ENCODE results near the gene TBL3.

Gene TBL3

DNA sequence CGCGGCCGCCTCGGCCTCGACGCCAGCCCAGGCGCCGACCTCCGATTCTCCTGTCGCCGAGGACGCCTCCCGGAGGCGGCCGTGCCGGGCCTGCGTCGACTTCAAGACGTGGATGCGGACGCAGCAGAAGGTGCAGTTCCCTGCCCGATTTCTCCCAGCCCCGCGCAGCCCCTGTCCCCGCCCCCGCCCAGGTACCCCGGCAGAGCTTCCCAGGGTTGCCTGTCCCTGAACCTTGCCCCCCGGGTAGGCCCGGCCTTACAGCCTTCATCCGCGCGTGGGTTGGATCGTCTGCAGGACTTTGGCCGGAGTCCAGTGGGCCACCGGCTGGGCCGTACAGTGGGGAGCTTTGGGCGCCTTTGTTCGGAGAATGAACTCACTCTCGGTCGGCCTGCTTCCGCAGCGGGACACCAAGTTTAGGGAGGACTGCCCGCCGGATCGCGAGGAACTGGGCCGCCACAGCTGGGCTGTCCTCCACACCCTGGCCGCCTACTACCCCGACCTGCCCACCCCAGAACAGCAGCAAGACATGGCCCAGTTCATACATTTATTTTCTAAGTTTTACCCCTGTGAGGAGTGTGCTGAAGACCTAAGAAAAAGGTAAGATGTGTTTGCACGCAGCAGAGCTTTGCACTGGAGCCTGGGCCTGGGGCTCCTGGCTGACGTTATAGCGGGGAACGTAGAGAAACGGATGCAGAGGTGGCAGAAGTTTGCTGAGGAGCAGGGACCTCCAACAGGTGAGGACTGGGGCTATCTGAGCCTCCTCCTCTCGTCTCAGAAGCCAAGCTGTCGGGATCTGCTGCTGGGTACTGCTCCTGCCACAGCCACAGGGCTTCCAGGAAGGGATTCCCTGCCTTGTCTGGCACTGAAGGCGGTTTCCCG, 12.7 kb downstream of the TBL3 start:
- DNase-seq: peak; percentile 32

DNA sequence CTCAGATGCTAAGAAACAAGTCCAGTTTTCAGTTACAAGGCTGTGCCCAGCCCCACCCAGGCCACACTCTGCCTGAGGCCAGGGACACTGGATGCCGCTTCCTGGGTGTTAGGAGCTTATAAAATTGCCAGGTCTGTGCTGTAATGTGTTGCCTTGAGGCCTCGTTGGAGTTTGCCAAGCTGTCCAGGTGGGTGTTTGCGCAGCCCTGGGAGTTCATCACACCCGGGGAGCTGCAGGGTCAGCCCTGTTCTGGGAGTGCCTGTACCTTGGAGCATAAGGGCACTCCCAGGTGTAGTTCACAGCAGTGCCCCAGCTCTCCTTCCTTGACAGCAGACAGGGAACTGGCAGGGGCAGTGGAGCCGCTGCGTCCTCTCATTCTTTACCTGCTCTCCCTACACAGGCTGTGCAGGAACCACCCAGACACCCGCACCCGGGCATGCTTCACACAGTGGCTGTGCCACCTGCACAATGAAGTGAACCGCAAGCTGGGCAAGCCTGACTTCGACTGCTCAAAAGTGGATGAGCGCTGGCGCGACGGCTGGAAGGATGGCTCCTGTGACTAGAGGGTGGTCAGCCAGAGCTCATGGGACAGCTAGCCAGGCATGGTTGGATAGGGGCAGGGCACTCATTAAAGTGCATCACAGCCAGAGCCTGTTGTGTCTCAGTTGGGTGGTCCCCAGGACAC, 13.8 kb downstream of the TBL3 start:
- DNase-seq: no peak

DNA sequence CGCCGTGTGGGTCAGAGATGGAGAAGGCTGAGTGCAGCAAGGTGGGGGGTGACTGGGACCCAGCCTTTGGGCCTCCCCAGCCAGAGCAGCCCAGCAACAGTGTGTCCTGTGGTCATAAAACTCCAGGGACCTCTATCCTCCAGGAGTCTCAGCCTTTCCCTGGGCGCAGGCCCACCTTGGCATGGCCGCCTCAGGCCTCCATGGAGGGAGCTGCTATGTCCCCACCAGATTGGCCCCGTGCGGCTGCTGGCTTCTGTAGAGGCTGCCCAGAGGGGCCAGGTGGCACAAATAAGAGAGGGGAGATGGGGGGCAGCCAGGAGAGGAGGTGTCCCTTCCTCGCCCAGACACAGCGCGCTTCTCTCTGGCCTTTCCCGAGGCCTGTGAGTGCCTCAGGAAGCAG, 15.3 kb downstream of the TBL3 start:
- DNase-seq: no peak

DNA sequence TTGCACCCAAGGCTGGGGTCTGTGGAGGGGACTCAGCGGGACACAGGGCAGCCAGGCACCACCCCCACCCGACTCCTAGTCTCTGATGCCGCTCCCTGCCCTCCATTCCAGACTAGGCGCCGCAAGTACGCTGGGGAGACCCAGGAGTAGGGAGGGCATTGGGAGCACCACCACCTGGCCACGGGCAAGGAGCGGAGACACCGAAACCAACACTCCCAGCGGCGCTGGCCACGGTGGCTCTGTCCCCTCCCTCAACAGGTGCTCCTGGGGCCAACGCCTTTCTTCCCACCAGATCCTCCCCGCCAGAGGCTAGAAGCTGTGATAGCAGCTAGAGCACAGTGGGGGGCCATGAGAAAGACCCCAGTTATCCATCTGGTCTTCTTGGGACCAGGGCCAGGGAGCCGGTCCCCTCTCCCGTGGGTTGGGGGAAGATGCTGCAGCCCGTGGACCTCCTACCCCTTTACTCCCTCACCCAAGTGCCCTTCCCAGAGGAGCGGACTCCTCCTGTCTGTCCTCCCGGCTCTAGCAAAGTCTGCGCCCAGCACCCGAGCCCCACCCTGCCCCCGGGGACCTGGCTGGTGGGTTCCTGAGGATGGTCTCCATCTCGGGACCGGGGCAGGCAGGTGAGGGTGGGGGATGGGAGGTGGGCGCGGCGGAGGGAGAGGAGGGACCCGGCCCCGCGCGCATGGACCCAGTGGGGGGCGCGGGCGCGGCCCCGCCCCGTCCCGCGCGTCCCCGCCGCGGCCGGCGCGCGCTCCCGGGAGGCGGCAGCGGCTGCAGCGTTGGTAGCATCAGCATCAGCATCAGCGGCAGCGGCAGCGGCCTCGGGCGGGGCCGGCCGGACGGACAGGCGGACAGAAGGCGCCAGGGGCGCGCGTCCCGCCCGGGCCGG, 17.6 kb downstream of the TBL3 start, which contains the start of gene SYNGR3:
SYNGR3 (plus strand) TSS at position 762 of the 892 bp plus-strand sequence. CDS start 133 bp downstream, outside the sequence.
- no peak for DNase-seq

DNA sequence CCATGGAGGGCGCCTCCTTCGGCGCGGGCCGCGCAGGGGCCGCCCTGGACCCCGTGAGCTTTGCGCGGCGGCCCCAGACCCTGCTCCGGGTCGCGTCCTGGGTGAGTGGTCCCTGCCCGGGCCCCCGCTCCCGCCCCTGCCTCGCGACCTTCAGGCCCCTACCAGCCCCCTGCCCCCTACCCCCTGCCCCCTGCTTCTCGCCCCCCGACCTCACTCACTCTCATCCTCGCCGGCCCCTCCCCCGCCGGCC, 18.2 kb downstream of the TBL3 start:
- DNase-seq: no peak

DNA sequence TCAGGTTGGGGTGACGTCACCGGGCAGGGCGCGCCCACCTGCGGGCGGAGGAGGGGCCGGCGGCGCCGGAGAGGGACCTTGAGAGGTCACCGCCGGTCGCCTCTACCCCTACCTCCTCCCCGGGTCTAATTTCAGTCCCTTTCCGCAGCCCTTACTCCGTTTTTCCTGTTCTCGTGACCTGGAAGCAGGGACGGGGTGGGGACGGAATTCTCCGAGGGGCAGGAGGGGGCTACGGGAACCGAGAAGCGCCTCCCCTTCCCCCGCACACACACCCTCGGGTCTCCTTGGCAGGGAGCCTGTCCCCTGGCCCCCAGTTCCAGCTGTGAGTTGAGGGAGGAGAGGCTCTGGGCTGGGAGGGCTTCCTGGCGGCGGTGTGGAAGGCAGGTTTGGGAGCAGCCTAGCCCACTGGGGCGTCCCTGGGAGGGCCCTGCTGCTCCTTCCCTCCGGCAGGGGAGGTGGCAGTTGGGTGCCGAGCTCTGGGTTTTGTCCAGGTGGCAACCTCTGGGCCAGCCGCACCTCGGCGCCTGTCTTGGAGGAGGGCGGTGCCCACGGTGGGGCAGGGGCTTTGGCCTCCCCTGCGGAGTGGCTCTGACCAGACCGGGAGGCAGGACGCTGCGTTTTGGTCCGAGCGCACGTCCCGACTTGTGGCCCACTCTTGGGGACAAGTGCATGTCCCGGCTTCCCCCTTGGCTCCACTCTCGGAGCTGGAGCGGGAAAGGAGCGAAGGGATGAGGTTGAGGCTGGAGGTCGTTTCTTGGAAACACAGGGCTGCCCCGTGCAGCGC, 18.7 kb downstream of the TBL3 start:
- no peak for DNase-seq

DNA sequence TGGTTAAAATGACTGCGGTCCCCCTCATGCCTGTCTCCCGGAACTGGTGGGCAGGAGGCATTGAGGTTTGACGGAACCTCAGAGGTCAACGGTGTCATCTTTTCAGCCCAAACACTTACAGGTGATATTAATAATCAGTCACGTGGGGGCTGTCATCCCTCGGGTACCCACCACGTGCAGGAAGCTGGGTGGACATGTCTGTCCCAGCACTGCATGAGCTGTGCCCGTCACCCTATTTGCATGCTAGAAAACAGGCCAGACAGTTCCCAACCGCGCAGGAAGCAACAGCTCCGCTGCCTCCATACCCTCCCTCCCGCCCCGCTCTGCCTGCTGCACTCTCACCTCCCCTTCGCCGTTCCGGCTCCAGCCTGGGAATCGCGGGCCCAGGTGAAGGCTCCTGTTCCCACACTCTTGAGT, 19.3 kb downstream of the TBL3 start:
- peak; percentile 43 for DNase-seq

DNA sequence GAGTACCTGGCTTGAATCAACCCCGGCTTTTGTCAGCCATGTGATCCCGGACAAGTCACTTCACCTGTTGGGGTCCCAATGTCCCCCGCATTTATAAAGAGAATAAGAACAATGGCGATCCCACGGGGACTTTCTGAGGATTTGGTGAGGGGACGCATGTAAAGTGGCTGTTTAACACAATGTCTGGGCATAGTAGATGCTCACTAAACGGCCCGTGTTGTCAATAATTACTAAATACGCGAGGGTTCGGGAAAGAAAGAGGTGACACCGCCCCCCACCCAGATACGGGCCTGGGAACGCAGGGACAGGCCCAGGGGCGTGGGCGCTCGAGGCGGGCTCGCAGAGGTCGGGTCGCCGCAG, 19.7 kb downstream of the TBL3 start:
- no peak for DNase-seq

DNA sequence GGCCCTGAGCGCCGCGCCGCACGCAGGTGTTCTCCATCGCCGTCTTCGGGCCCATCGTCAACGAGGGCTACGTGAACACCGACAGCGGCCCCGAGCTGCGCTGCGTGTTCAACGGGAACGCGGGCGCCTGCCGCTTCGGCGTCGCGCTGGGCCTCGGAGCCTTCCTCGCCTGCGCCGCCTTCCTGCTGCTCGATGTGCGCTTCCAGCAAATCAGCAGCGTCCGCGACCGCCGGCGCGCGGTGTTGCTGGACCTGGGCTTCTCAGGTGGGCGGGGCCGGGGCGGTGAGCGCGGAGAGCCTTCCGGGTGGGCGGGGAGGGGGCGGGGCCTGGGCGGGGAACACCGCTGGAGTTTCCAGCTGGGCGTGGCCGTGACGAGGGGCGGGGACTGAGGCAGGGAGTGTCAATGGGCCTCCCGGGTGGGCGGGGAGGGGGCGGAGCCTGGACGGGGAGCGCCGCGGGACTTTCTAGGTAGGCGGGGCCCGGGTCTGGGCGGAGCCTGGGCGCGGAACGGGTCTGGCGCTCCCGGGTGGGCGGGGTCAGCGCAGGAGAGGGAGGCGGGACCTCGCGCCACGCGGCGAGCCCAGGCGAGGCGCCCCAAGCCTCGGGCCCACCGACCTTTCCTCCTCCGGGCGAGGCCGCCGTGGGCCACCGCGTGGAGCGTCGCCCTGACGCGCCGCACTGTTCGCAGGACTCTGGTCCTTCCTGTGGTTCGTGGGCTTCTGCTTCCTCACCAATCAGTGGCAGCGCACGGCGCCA, 20.3 kb downstream of the TBL3 start:
- peak; percentile 96 for DNase-seq

DNA sequence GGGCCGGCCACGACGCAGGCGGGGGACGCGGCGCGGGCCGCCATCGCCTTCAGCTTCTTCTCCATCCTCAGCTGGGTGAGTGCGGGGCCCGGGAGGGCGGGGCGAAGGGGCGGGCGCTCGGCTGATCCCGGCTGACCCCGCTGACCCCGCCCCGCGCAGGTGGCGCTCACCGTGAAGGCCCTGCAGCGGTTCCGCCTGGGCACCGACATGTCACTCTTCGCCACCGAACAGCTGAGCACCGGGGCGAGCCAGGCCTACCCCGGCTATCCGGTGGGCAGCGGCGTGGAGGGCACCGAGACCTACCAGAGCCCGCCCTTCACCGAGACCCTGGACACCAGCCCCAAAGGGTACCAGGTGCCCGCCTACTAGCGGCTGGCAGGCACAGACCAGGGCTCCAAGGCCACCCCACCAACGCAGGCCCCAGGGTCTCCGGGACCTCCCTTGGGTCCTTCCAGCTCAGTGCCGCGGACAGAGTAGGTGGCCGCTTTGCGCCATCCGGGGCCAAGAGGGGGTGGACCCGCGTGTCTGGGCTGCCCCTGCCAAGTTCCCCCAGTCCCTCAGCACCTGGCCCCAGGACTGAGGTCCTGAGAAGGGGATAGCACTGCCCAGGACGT, 21.0 kb downstream of the TBL3 start:
- DNase-seq: no peak

DNA sequence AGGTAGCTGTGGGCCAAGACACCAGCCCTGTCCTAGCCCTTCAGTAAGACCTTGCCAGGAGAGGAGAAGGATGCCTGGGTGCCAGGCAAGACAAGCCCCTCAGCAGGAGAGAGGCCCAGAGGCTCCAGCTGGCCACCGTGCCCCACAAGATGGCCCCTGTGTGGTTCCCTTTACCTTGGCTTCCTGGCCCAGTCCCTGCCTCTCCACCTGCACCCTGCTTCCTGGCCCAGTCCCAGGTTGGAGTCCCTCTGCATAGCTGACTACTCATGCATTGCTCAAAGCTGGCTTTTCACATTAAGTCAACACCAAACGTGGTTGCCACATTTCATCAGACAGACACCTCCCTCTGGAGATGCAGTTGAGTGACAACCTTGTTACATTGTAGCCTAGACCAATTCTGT, 21.9 kb downstream of the TBL3 start:
- no peak for DNase-seq

DNA sequence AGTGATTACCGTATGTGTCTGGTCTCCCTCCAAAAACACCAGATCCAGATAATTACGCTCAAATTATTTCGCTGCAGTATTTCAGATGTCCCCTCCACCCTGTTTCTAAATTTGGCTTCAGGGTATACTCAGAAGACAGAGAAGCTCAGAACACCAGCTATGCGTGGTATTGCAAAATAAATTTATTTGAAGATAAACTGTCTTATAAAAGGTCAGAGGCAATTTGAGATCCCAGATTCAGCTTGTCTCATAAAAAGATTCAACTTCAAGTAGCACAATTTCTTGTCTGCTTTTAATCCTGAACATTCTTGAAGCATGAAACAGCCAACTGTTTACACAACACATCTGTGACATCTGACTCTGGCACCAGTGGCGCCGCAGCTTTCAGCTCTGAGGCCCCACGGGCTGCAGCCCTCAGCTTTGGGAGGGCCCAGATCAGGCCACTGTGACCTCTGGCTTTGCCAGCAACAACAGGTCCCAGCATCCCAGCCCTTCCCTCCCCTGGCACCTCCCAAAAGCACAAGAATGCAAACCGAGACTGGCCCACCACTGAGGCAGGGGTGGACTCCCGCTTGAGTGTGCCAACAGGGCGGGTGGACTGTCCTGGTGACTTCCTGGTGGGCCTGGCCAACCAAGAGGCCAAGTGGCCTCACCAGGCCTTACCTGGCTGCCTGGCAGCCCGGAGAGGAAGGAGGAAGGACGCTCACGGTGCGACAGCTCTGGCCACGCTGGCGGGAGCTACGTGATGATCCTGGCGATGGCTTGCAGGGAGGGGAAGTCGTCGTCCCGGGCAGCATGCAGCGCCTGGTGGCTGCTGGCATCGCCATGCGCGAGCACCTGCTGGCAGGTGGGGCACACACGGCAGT, 25.9 kb downstream of the TBL3 start:
- DNase-seq: no peak

DNA sequence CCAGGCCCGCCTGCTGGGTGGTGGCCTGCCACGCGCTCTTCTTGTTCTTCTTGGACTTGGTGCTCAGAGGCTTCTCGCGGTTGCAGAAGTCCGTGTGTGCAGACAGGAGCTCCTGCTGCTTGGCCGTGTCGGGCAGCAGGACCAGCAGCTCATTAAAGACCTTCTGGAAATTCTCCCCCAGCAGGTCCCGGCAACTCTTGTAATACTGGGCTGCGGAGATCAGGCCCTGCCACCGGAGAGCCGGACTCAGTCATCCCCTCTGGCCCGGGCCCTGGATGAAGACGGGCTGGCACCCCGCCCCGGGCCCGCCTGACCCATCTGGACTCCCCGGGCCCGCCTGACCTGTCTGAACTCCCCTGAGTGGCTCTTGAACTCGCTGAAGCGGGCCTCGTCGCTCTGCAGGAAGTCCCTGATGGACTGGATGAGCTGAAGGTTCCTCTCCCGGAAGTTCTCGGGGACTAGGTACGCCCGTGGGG, 26.5 kb downstream of the TBL3 start:
- DNase-seq: no peak

DNA sequence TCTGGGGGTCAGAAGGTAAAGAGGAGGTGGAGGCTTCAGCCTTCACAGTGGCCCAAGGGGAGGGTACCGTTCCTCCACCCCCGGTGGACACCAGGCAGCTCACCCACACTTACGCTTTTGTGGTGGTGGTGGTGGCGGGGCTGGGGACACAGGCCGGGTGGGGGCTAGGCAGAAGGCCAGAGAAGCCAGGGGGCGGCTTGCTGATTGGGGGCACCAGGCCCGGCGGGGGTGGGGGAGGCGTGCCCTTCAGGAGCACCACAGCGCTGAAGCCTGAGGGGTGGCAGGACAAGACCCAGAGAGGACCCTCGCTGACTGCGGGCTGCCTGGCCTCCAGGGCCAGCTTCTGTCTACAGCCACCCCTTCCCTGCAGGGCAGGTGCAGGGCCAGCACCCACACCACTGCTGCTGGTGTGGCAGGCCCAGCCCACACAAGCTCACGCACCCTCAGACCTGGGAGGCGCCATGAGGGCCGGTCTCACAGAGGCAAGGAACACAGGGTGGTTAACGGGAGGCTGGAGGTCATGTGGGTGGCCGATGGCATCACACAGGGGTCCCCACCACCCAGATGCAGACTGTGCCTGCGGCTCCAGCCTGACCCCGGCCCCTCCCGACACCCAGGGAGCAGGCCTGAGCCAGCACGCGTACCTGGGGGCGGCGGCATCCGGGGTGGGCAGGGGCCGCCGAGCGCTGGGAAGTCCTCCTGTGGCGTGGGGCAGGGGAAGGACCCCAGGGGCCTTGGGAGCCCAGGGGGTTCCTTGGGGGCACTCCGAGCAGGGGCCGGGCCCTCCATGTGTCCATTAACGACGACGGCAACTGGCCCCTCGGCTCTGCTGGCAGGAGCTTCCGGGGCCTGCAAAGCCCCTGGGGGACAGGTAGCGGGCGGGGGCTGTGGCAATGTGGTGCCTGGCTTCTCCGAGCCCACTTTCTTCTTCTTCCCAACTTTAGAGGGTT, 27.3 kb downstream of the TBL3 start:
- DNase-seq: no peak

DNA sequence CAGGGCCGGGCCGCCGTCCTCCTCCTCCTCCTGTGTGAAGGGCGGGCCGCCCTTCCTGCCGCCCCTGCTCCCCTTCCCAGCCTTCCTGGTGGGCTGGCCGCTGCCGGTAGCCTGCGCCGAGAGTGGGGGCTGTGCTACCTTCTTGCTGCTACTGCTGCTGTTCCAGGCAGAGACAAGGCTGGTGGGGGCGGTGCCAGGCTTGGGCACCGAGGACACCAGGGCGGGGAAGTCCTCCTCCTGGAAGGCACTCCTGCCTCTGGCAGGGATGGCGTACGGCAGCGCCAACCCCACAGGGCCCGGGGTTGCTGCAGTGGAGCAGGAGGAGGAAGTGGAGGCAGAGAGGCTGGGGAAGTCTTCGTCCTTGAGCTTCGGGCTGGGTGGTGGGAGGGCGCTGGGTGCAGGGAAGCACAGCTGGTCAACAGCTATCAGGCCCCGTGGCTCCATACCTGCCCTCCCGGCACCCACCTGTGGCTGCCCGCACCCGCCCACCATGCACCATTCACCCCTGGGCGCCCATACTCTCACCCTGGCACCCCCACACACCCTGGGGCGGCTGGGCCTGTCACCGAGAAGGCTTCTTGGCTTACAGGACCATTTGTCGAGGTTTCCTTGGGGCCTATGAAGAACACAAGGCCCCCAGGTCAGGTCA, 28.1 kb downstream of the TBL3 start:
- no peak for DNase-seq

DNA sequence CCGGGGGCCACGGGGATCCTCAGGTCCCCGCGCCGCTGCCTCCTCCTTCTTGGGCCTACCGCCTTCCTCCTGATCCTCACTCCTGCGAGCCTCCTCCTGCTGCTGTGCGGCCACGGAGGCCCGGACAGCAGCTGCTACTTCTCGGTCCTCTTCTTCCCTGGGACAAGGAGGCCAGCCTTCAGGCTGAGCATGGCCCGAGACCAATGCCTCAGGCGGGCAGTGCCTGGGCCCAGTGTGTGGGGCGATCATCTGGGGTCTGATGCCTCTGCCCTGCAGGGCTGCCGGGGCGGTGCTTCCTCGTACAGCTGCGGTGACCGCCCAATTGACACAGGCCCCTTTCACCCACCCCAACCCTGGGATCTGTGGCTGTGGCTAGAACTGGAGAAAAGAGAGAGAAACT, 29.2 kb downstream of the TBL3 start:
- no peak for DNase-seq

DNA sequence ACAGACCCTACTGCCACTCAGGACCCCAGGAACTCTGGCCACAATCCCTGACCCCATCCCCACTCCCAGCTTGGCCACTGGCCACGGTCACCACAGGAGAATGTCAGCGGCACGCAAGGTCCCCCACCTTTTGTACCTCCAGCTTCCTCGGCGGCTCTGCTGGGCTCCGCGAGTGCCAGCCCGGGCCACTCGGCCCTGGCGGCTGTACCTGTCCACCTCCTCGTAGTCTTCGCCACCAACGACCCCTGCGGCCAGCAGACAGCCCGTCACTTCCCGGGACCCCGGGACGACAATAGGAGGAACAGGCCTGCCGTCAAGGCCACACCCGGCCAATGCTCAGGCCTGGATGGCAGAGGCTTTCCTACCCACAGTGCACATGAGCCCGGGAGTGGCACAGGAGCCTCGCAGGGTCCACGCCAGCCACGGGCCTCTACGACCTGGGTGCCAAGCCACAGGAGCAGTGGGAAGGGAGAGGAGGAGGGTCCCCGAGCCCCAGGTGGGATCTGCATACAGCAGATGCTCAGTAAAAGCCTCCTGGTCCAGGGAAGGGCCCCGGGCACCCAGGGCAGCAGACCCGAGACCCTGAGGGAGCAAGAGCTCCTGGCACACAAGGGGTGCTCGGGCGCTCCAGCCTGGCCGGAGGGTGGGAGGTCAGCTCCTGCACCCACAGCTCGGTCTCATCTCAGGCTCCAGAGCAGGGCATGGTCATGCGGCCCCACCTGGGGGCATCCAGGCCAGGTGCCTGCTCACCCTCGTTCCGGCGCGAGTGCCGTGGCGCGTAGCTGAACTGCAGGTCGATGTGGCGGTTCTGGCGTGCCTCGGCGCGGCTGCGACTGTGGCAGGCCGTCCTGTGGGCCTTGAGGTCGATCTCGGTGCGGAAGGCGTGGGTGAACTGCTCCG, 29.9 kb downstream of the TBL3 start:
- no peak for DNase-seq

Measured in stimulated activated CD4-positive, alpha-beta T cell treated with anti-CD3 and anti-CD28 coated beads, Interleukin-4, amount 100 ng/mL, for 24 hours (primary cell).